Activated CD8-positive, alpha-beta memory T cell treated with anti-CD3 and anti-CD28 coated beads, Interleukin-2, amount 50 U/mL, for 4 hours (primary cell): ENCODE measurements around the gene BSN.

ENCODE experiments used
- DNase-seq: peaks from one replicate; pipeline ENCODE4 v3.0.0-alpha.2; 2020

Gene BSN

DNA sequence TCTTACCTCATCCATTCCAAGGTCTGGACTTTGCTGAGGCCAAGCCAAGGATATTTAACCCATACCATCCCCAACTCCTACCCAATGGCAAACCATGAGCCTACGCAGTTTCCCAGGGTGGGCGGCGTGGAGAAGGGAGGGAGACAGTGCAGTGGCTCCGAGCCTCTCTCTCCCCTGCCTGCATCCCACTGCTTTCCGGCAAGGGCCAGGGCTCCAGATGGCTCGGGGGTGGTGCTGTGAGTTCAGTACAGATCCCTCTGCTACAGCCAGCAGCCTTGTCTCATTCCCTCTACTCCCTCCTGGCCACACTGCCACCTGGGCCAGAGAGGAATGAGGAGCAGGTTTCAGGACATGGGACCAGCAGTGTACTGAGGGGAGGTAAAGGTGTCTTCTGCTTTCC is 75.6 kb downstream of the BSN start:
- no peak for DNase-seq

DNA sequence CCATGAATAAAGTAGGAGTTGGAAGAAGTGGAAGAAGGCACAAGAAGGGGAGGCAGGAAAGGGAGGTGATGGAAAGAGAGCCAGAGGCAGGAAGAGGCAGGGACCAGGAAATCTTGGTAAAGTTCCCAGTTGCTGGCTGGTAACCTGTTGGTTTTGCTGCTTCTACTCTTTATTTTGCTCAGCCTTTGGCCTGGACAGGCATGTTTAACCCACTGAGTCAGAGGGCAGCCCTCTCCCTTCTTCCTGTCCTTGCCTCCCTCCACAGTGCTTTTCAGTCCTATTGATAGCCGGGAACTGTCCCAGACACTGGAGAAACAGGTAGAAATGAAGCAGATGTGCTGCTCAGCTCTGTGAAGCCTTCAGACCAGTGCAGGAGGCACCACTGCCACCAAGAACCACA is 76.5 kb downstream of the BSN start:
- DNase-seq, result no peak

DNA sequence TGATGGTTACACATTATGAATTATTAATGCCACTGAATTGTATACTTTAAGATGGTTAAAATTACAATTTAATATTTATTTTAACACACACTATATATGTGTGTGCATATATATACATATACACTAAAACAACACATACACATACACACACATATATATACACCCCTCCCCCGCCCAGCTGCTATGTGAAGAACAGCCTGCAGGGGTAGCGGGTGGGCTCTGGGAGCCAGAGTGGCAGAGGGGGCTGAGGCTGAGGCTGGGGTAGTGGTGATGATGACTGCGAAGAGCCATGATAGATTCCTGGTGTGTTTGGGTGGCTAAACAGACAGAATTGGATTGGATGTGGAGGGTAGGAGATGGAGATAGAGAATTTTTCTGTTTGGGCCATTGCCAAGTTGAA is 80.5 kb downstream of the BSN start:
- no peak for DNase-seq

DNA sequence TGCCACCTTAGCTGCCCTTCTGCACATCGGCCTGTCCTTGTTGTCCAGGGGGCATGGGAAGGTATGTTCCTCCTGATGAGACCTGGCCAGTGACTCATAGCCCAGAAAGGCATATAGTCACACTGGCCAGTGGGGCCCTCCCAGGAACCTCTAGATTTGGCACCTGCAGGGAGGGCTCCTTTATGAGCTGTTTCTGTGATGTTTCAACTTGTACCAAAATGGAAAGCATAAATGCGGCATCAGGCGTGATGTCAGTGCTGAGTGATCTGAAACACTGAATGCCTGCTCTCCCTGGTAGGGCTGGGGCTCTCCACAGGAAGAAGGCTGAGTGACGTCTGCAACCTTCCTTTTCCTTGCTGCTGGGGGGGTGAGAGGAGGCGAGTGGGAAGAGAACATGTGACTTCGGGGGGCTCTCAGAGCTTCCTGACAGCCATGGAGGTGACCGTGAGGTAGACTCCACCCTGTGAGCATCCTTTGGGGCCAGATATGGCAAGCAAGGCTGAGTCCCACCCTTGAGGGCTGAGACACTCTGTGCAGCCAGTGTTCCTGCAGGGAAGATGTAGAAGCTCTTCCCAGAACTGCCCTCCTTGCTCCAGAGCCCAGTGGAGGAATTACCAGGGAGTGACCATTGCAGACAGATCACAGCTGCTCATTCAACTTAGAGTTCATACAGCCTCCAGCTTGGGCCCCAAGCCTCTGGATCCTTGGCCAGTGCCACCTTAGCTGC is 82.8 kb downstream of the BSN start:
- no peak for DNase-seq

DNA sequence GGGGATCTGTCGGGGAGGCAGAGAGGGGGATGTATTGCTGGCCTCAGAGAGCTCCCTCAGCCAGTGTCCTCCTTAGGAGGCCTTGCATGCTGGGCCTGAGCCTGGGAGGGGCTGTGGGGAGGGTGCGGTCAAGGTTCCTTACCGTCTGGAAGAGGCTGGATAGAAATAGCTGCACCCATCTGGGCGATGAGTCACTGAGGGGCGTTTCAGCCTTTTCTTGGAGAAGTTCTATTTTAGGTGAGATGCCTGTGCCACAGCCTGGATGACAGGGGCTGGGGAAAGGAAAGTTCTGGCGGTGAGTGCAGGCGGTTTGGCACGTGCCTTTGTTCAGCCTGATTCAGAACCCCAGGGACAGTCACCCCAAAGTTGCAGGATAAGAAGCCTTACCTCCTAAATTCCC is 84.2 kb downstream of the BSN start:
- no peak for DNase-seq

DNA sequence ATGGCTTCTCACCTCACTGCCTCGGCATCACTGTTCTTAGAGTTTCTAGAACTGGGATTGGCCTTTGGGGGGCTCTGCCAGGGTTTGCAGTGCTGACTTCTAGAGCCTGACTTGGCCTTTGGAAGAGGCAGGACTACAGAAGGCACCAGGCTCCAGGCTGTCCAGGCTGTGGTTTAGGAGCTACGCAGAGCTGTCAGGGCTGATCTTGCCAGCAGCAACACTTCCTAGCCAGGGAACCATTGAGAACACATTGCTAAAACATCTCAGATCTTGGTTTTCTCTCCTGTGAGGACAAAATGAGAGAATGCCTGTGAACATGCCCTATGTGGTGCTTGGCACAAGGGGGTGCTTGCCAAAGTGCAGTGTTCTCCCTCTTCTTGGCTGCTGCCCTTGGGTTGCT is 85.3 kb downstream of the BSN start:
- no peak for DNase-seq

DNA sequence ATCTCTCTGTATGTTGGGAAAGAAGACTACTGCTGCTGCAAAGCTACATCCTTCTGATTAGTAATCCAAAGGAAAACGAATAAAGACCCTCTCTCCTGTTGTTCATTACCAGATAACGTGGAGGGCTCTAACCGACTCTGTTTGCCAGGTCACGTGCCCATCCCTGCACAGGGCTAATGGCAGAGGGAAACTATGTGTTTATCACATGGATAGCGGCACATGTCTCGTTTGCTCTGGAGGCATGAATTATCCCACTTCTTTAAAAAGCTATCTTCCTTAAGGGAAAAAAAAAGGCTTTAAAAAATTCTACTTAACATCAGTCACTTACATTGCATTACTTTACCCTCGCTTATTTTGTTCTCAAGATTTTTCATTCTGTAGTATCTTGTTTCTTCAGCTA is 87.0 kb downstream of the BSN start:
- no peak for DNase-seq

DNA sequence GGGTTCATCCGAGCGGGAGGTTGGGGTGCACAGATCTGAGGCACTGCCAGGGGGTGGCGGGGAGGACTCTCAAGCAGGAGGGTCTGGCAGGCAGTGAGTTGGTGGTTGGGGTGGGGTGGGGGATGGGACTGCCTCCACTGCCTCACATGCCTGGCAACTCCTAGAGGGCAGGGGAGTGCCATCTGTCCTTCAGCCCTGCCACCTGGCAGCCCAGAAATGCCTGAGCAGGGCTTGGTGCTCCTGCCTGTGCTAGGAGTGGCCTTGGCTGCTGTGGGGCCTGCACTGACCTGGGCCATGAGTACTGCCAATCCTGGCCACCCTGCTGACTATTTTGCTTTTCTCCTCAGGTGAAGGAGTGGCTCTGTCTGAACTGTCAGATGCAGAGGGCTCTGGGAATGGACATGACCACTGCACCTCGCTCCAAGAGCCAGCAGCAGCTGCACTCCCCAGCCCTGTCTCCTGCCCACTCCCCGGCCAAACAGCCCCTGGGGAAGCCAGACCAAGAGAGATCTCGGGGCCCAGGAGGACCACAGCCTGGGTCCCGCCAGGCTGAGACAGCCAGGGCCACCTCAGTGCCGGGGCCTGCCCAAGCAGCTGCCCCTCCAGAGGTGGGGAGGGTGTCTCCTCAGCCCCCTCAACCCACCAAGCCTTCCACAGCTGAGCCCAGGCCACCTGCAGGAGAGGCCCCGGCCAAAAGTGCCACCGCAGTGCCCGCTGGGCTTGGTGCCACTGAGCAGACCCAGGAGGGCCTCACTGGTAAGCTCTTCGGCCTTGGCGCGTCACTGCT is 87.8 kb downstream of the BSN start:
- DNase-seq, result no peak

DNA sequence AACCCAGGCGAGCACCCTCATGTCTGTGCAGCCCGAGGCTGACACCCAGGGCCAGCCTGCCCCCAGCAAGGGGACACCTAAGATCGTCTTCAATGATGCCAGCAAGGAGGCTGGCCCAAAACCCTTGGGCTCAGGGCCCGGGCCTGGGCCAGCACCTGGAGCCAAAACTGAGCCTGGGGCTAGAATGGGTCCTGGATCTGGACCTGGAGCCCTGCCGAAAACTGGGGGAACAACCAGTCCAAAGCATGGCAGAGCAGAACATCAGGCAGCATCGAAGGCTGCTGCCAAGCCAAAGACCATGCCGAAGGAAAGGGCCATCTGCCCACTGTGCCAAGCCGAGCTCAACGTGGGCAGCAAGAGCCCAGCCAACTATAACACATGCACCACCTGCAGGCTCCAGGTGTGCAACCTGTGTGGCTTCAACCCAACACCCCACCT is 88.5 kb downstream of the BSN start:
- DNase-seq, result no peak

DNA sequence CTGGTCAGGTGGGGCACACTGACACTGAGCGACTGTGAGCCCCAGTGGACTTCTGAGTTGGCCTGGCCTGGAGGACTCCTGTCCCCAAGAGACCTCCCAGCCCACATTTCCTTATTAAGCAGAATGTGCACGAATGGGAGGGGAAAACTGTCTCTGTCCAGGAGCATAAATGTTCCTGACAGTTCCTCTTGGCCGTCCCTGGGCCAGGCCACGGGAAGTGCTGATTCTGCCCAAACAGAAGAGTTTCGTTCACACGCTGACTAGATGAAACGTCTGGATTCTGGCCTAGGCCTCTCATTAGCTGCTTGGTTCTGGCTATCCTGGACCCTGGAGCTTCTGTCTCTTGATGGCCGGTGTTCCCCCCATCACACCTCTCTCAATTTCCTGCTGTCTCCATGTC is 90.4 kb downstream of the BSN start:
- no peak for DNase-seq

DNA sequence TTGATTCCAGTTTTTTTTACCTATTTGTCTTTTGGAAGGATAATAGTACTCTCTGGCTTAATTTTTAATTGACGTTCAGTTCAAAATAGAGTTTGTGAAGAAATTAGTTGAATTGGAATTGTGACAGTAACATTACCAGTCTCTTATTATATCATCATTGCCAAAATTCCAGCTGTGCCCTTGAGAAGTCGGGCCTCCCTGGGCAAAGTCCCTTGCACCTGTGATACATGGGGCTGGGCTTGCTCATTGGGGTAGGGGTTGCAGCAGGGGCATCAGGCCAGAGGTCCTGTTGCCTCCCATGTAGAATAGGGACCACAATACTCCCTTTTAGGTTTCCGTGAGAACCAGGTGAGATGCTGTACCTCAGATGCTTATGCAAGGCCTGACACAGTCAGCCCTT is 92.0 kb downstream of the BSN start:
- no peak for DNase-seq

DNA sequence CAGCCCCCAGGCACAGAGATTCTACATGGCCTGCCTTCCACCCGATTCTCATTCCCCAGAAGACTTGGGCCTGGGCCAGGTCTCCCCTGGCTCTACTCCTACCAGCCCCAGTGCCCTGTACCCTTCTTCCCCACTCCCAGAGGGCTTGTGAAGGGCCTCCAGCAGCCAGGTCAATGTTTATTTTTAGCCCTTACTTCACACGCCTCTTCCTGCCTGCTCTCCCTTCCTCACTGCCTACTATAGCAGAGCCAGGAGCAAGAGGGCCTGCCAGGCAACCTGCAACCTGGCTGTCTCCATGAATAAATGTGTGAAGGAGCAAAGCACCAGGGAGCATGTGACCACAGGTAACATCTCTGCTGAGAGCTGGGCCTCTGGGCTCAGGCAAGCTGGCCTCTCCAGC is 93.5 kb downstream of the BSN start:
- DNase-seq, result no peak

DNA sequence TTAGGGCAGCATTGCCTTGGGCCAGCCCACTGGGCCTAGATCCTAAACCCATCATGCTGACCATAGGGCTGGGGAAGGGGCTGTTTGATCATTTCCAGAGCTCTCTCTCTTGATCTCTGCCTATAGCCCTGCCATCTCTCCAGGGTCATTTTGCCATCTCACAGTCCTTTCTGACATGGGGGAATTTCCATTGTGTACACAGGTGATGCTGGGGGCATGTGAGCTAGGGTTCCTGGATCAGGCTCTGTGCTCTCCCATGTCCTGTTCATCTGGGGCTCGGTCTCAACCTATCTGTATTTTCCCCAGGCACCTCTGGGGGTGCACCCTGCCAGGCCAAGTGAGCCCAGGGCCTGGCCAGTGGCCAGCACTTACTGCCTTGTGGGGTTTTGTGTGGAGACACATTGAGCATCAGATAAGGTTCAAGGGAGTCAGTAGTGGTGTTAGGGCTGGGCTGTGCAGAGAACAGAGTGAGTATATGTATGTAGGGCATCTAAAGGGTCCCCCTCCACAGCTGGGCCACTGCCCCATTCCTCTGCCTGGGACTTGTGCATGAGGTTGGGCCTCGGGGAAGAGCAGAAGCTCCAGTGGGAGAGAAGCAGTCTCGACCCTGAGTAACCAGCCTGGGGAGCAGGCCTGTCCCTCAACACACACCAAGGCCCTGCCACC is 94.2 kb downstream of the BSN start:
- DNase-seq, result no peak

DNA sequence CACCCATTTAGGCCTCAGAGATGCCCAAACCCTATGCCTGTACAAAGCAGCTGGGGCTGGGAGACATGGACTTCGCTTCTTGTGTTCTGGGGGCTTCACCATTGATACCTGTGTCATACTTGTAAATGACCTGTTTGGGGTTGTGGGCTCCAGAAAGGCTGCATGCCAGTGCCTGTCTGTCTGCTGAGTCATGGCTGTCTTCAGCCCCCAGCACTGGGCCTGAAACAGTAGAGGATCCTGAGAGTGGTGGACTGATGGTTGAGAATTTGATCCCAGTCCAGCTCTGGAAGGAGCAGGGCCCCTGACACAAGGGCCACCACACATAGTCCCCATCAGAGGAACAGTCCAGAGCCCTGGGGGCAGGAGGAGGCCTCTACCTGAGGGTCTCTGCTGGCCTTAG is 95.3 kb downstream of the BSN start:
- DNase-seq, result no peak

DNA sequence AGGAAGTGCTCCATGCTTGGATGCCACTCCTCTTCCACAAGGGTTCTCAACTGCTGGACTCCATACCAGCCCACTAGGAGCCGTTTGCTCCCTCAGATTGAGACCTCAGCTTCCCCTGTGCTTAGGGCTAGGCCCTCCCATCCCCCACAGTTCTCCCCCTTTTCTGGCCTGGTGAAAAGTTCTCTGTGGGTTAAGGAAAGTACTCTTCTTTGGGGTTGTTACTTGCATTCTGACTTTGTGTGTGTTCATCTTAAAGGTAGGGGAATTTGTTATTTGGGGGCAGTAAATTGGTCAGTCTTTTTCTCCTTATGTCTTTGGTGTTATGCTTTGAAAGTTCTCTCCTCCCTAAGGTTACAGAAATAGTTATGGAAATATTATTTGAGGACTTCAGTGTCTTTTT is 95.9 kb downstream of the BSN start:
- no peak for DNase-seq

DNA sequence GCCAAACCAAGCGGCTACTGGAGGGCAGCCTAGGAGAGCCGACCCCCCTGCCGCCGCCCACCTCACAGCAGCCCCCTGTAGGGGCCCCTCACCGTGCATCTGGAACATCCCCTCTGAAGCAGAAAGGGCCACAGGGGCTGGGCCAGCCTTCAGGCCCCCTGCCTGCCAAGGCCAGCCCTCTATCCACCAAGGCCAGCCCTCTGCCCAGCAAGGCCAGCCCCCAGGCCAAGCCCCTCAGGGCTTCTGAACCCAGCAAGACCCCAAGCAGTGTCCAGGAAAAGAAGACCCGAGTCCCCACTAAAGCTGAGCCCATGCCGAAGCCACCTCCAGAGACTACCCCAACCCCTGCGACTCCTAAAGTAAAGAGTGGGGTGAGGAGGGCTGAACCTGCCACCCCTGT is 96.4 kb downstream of the BSN start:
- no peak for DNase-seq

DNA sequence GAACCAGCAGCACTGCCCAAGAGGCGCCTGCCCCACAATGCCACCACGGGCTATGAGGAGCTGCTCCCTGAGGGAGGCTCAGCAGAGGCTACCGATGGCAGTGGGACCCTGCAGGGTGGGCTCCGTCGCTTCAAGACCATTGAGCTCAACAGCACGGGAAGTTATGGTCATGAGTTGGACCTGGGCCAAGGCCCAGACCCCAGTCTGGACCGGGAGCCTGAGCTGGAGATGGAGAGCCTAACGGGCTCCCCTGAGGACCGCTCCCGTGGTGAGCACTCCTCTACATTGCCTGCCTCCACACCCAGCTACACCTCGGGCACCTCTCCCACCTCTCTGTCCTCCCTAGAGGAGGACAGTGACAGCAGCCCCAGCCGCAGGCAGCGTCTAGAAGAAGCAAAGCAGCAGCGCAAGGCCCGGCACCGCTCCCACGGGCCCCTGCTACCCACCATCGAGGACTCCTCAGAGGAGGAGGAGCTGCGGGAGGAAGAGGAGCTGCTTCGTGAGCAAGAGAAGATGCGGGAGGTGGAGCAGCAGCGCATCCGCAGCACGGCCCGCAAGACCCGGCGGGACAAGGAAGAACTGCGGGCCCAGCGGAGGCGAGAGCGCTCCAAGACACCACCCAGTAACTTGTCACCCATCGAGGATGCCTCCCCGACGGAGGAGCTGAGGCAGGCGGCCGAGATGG is 98.1 kb downstream of the BSN start:
- DNase-seq, result no peak

DNA sequence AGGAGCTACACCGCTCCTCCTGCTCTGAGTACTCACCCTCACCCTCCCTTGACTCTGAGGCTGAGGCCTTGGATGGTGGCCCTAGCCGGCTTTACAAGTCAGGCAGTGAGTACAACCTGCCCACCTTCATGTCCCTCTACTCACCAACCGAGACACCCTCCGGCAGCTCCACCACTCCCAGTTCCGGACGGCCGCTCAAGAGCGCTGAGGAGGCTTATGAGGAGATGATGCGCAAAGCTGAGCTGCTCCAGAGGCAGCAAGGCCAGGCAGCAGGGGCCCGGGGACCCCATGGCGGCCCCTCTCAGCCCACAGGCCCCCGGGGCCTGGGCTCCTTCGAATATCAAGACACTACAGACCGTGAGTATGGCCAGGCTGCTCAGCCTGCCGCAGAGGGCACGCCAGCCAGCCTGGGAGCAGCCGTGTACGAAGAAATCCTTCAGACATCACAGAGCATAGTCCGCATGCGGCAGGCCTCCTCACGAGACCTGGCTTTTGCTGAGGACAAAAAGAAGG is 98.7 kb downstream of the BSN start:
- no peak for DNase-seq

DNA sequence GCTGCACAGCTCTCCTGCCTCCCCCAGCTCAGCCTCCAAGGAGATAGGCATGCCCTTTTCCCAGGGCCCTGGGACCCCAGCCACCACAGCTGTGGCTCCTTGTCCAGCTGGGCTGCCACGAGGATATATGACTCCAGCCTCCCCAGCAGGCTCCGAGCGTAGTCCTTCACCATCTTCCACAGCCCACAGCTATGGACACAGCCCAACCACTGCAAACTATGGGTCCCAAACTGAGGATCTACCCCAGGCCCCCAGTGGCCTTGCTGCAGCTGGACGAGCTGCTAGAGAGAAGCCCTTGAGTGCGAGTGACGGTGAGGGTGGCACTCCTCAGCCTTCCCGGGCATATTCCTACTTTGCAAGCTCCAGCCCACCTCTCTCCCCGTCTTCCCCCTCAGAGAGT is 99.3 kb downstream of the BSN start:
- no peak for DNase-seq

DNA sequence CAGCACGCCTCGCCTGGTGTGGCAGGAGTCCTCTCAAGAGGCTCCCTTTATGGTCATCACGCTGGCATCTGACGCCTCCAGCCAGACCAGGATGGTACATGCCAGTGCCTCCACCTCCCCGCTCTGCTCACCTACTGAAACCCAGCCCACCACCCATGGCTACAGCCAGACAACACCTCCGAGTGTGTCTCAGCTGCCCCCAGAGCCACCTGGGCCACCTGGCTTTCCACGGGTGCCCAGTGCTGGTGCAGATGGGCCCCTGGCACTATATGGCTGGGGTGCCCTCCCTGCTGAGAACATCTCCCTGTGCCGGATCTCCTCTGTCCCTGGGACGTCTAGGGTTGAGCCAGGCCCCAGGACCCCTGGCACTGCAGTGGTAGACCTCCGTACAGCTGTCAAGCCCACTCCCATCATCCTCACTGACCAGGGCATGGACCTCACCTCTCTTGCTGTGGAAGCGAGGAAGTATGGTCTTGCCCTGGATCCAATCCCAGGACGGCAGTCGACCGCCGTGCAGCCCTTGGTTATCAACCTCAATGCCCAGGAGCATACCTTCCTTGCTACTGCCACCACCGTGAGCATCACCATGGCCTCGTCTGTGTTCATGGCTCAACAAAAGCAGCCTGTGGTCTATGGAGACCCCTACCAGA is 100.0 kb downstream of the BSN start:
- no peak for DNase-seq

DNA sequence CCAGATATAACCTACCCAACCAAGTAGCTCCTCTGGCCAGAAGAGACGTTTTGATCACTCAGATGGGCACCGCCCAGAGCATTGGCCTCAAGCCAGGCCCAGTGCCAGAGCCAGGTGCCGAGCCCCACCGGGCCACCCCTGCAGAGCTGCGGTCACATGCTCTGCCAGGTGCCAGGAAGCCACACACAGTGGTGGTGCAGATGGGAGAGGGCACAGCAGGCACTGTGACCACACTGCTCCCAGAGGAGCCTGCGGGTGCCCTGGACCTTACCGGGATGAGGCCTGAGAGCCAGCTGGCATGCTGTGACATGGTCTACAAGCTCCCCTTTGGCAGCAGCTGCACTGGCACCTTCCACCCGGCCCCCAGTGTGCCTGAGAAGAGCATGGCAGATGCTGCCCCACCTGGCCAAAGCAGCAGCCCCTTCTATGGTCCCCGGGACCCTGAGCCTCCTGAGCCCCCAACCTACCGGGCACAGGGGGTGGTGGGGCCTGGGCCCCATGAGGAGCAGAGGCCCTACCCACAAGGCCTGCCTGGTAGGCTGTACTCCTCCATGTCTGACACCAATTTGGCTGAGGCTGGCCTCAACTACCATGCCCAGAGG is 100.8 kb downstream of the BSN start:
- no peak for DNase-seq

DNA sequence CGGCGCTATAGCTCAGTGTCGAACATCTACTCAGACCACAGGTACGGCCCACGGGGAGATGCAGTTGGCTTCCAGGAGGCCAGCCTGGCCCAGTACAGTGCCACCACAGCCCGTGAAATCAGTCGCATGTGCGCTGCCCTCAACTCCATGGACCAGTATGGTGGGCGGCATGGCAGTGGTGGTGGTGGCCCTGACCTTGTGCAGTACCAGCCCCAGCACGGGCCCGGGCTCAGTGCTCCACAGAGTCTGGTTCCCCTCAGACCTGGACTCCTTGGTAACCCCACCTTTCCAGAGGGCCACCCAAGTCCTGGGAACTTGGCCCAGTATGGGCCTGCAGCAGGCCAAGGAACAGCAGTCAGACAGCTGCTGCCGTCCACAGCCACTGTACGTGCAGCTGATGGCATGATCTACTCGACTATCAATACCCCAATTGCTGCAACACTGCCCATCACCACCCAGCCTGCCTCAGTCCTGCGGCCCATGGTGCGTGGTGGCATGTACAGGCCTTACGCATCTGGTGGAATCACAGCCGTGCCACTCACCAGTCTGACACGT is 101.5 kb downstream of the BSN start:
- DNase-seq, result no peak
